ENCODE measurements around the gene EFCC1. TPM values are rescaled to one million over a fixed set of nuclear protein-coding genes. Genes with fewer than 3 reads are reported as not detected.

The EFCC1 gene
- polyA plus RNA-seq, result 1 to 10 TPM in 3 of 4 donors, not detected in 1; 1.6 to 3.7 (median 3.1) TPM
- long read RNA-seq, donor 1, result 0 reads
- long read RNA-seq, donor 2, result 0 reads
- long read RNA-seq, donor 3, result 0 reads
- long read RNA-seq, donor 4, result 0 reads
- long read RNA-seq, donor 5, result 0 reads
- long read RNA-seq, donor 6, partial matches to known transcripts, result 0 of 1 reads
- long read RNA-seq, donor 6, other reads (novel, unspliced or antisense), result 0 of 1 reads
- long read RNA-seq, donor 7, result 0 reads
- long read RNA-seq, donor 8, result 0 reads
- long read RNA-seq, donor 9, result 0 reads
- long read RNA-seq, donor 10, result 0 reads

GRCh38 chr3:129001101-129001805 is at the start of gene EFCC1:
TSS of gene EFCC1 (plus strand) at chr3:129001304. CDS start at chr3:129001629, 325 bp downstream.
- H3K27ac ChIP-seq (ENCODE audit: low read depth in 1 of 3, low read length in 2 of 3), result peak within 1 kb of the TSS in 2 of 3 donors; percentile 44 to 46
- 1 to 3% (median 2%) methylated on average over 49 to 74 of the region's 74 CpGs for WGBS, 3 donors
- peak within 1 kb of the TSS; percentile 21 to 44 (median 32) for H3K4me3 ChIP-seq (ENCODE audit: low read depth in 1 of 3, low read length in 3 of 3)
- no peak for FAIRE-seq
- H3K4me1 ChIP-seq (ENCODE audit: control insufficient read depth in 3 of 3, insufficient read depth in 2 of 3, low read depth in 1 of 3, low read length in 2 of 3), result peaks cover 0 to 7% (median 3%) of the 10 kb centered on the region in 3 donors
- peaks cover 0 to 6% (median 0%) of the 10 kb centered on the region in 3 donors for H3K36me3 ChIP-seq (ENCODE audit: control insufficient read depth in 3 of 3, insufficient read depth in 2 of 3, low read depth in 1 of 3, low read length in 3 of 3)
- peak in 1 of 2 donors; percentile 66 for DNase-seq
- H3K27me3 ChIP-seq (ENCODE audit: control insufficient read depth in 3 of 3, insufficient read depth in 3 of 3, low read length in 3 of 3), result peaks cover 8 to 76% (median 11%) of the 10 kb centered on the region in 3 donors
- H3K9me3 ChIP-seq (ENCODE audit: control insufficient read depth in 2 of 2, insufficient read depth in 1 of 2, low read depth in 1 of 2, low read length in 1 of 2), result no peaks in the 10 kb centered on the region

- no peaks in the 10 kb centered on the region for H3K27me3 ChIP-seq (ENCODE audit: control insufficient read depth in 3 of 3, insufficient read depth in 3 of 3, low read length in 3 of 3)
- H3K9me3 ChIP-seq (ENCODE audit: control insufficient read depth in 2 of 2, insufficient read depth in 1 of 2, low read depth in 1 of 2, low read length in 1 of 2), result peaks cover 0 to 5% of the 10 kb centered on the region in 2 donors
- 94 to 99% (median 98%) methylated on average over 2 of the region's 2 CpGs for WGBS, 3 donors
- FAIRE-seq (no peak), DNase-seq (no peak)
- H3K27ac ChIP-seq (ENCODE audit: low read depth in 1 of 3, low read length in 2 of 3), result no peak overlapping the region
- no peak overlapping the region for H3K4me3 ChIP-seq (ENCODE audit: low read depth in 1 of 3, low read length in 3 of 3)
- H3K36me3 ChIP-seq (ENCODE audit: control insufficient read depth in 3 of 3, insufficient read depth in 2 of 3, low read depth in 1 of 3, low read length in 3 of 3), result no peaks in the 10 kb centered on the region
- no peaks in the 10 kb centered on the region for H3K4me1 ChIP-seq (ENCODE audit: control insufficient read depth in 3 of 3, insufficient read depth in 2 of 3, low read depth in 1 of 3, low read length in 2 of 3)
These were observed 44.7 kb upstream of the EFCC1 start for GRCh38 chr3:128956440-128956839.

GRCh38 chr3:128965280-128965679 is 35.8 kb upstream of the EFCC1 start:
- DNase-seq (no peak), FAIRE-seq (no peak)
- 70 to 86% (median 85%) methylated on average over 8 to 9 of the region's 9 CpGs for WGBS, 3 donors
- Histone ChIP-seq H3K9me3 (ENCODE audit: control insufficient read depth in 2 of 2, insufficient read depth in 1 of 2, low read depth in 1 of 2, low read length in 1 of 2) (no peaks in the 10 kb centered on the region), H3K4me3 (ENCODE audit: low read depth in 1 of 3, low read length in 3 of 3) (no peak overlapping the region), H3K36me3 (ENCODE audit: control insufficient read depth in 3 of 3, insufficient read depth in 2 of 3, low read depth in 1 of 3, low read length in 3 of 3) (no peaks in the 10 kb centered on the region), H3K27ac (ENCODE audit: low read depth in 1 of 3, low read length in 2 of 3) (no peak overlapping the region), H3K4me1 (ENCODE audit: control insufficient read depth in 3 of 3, insufficient read depth in 2 of 3, low read depth in 1 of 3, low read length in 2 of 3) (no peaks in the 10 kb centered on the region), H3K27me3 (ENCODE audit: control insufficient read depth in 3 of 3, insufficient read depth in 3 of 3, low read length in 3 of 3) (no peaks in the 10 kb centered on the region)

GRCh38 chr3:128965818-128966217 is 35.3 kb upstream of the EFCC1 start:
- H3K27me3 ChIP-seq (ENCODE audit: control insufficient read depth in 3 of 3, insufficient read depth in 3 of 3, low read length in 3 of 3), result no peaks in the 10 kb centered on the region
- H3K4me1 ChIP-seq (ENCODE audit: control insufficient read depth in 3 of 3, insufficient read depth in 2 of 3, low read depth in 1 of 3, low read length in 2 of 3), result no peaks in the 10 kb centered on the region
- no peak for FAIRE-seq
- no peak overlapping the region for H3K27ac ChIP-seq (ENCODE audit: low read depth in 1 of 3, low read length in 2 of 3)
- H3K4me3 ChIP-seq (ENCODE audit: low read depth in 1 of 3, low read length in 3 of 3), result no peak overlapping the region
- no peak for DNase-seq
- H3K36me3 ChIP-seq (ENCODE audit: control insufficient read depth in 3 of 3, insufficient read depth in 2 of 3, low read depth in 1 of 3, low read length in 3 of 3), result no peaks in the 10 kb centered on the region
- 50 to 78% (median 61%) methylated on average over 3 of the region's 3 CpGs for WGBS, 3 donors
- H3K9me3 ChIP-seq (ENCODE audit: control insufficient read depth in 2 of 2, insufficient read depth in 1 of 2, low read depth in 1 of 2, low read length in 1 of 2), result no peaks in the 10 kb centered on the region

- no peaks in the 10 kb centered on the region for H3K36me3 ChIP-seq (ENCODE audit: control insufficient read depth in 3 of 3, insufficient read depth in 2 of 3, low read depth in 1 of 3, low read length in 3 of 3)
- FAIRE-seq, result no peak
- H3K27me3 ChIP-seq (ENCODE audit: control insufficient read depth in 3 of 3, insufficient read depth in 3 of 3, low read length in 3 of 3), result no peaks in the 10 kb centered on the region
- H3K4me1 ChIP-seq (ENCODE audit: control insufficient read depth in 3 of 3, insufficient read depth in 2 of 3, low read depth in 1 of 3, low read length in 2 of 3), result no peaks in the 10 kb centered on the region
- H3K9me3 ChIP-seq (ENCODE audit: control insufficient read depth in 2 of 2, insufficient read depth in 1 of 2, low read depth in 1 of 2, low read length in 1 of 2), result no peaks in the 10 kb centered on the region
- 86% methylated on average over 6 of the region's 6 CpGs for WGBS, 3 donors
- no peak overlapping the region for H3K27ac ChIP-seq (ENCODE audit: low read depth in 1 of 3, low read length in 2 of 3)
- DNase-seq, result no peak
- H3K4me3 ChIP-seq (ENCODE audit: low read depth in 1 of 3, low read length in 3 of 3), result no peak overlapping the region
These were observed 33.3 kb upstream of the EFCC1 start for GRCh38 chr3:128967748-128968355.

- Histone ChIP-seq H3K9me3 (ENCODE audit: control insufficient read depth in 2 of 2, insufficient read depth in 1 of 2, low read depth in 1 of 2, low read length in 1 of 2) (no peaks in the 10 kb centered on the region), H3K36me3 (ENCODE audit: control insufficient read depth in 3 of 3, insufficient read depth in 2 of 3, low read depth in 1 of 3, low read length in 3 of 3) (no peaks in the 10 kb centered on the region), H3K27ac (ENCODE audit: low read depth in 1 of 3, low read length in 2 of 3) (no peak overlapping the region), H3K4me1 (ENCODE audit: control insufficient read depth in 3 of 3, insufficient read depth in 2 of 3, low read depth in 1 of 3, low read length in 2 of 3) (no peaks in the 10 kb centered on the region), H3K4me3 (ENCODE audit: low read depth in 1 of 3, low read length in 3 of 3) (no peak overlapping the region), H3K27me3 (ENCODE audit: control insufficient read depth in 3 of 3, insufficient read depth in 3 of 3, low read length in 3 of 3) (no peaks in the 10 kb centered on the region)
- FAIRE-seq, result no peak
- peak; percentile 25 to 54 for DNase-seq
- WGBS, 3 donors, result 8 to 11% (median 8%) methylated on average over 12 of the region's 12 CpGs
These were observed 30.9 kb upstream of the EFCC1 start for GRCh38 chr3:128969993-128970739.

- no peaks in the 10 kb centered on the region for H3K4me1 ChIP-seq (ENCODE audit: control insufficient read depth in 3 of 3, insufficient read depth in 2 of 3, low read depth in 1 of 3, low read length in 2 of 3)
- H3K27ac ChIP-seq (ENCODE audit: low read depth in 1 of 3, low read length in 2 of 3), result no peak overlapping the region
- DNase-seq, result no peak
- no peaks in the 10 kb centered on the region for H3K27me3 ChIP-seq (ENCODE audit: control insufficient read depth in 3 of 3, insufficient read depth in 3 of 3, low read length in 3 of 3)
- H3K9me3 ChIP-seq (ENCODE audit: control insufficient read depth in 2 of 2, insufficient read depth in 1 of 2, low read depth in 1 of 2, low read length in 1 of 2), result no peaks in the 10 kb centered on the region
- no peaks in the 10 kb centered on the region for H3K36me3 ChIP-seq (ENCODE audit: control insufficient read depth in 3 of 3, insufficient read depth in 2 of 3, low read depth in 1 of 3, low read length in 3 of 3)
- H3K4me3 ChIP-seq (ENCODE audit: low read depth in 1 of 3, low read length in 3 of 3), result no peak overlapping the region
- FAIRE-seq, result no peak
- 48 to 68% (median 56%) methylated on average over 1 of the region's 1 CpG for WGBS, 3 donors
These were observed 30.4 kb upstream of the EFCC1 start for GRCh38 chr3:128970740-128971047.

GRCh38 chr3:128971421-128972100 is 29.5 kb upstream of the EFCC1 start:
- Histone ChIP-seq H3K4me3 (ENCODE audit: low read depth in 1 of 3, low read length in 3 of 3) (no peak overlapping the region), H3K4me1 (ENCODE audit: control insufficient read depth in 3 of 3, insufficient read depth in 2 of 3, low read depth in 1 of 3, low read length in 2 of 3) (no peaks in the 10 kb centered on the region), H3K9me3 (ENCODE audit: control insufficient read depth in 2 of 2, insufficient read depth in 1 of 2, low read depth in 1 of 2, low read length in 1 of 2) (no peaks in the 10 kb centered on the region), H3K36me3 (ENCODE audit: control insufficient read depth in 3 of 3, insufficient read depth in 2 of 3, low read depth in 1 of 3, low read length in 3 of 3) (no peaks in the 10 kb centered on the region), H3K27ac (ENCODE audit: low read depth in 1 of 3, low read length in 2 of 3) (peak overlapping the region in 1 of 3 donors; percentile 32), H3K27me3 (ENCODE audit: control insufficient read depth in 3 of 3, insufficient read depth in 3 of 3, low read length in 3 of 3) (no peaks in the 10 kb centered on the region)
- DNase-seq (peak in 1 of 2 donors; percentile 13), FAIRE-seq (no peak)
- WGBS, 3 donors, result 58 to 70% (median 67%) methylated on average over 6 of the region's 6 CpGs
